ENCODE results near the gene ZNF669.
"Not testable (repeated sequence)": the region's sequence is repeated elsewhere in the genome, so short reads cannot be mapped to it uniquely, and the experiment has no call there.

The ZNF669 gene

DNA sequence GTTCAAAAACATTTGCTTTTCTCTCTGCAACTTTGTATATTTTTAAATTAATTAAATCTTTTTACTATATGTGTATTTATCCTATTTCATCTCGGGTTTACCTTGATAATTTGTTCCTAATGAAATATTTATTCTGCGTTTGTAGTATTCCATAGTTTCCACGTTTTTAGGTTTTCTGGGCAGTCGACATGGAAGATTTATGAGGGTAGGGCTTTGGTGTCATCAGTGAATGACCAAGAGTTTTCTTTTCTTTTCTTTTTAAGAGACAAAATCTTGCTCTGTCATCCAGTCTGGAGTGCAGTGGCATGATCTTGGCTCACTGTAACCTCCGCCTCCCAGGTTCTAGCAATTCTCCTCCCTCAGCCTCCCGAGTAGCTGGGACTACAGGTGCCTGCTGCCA lies 17.2 kb upstream of the ZNF669 start:
- no peak for TF ChIP-seq CTCF (IDR thresholded peaks at IDR 0.05; ENCODE audit: low read depth, low read length)
- no peak for DNase-seq (ENCODE audit: low read depth in 2 of 2)

DNA sequence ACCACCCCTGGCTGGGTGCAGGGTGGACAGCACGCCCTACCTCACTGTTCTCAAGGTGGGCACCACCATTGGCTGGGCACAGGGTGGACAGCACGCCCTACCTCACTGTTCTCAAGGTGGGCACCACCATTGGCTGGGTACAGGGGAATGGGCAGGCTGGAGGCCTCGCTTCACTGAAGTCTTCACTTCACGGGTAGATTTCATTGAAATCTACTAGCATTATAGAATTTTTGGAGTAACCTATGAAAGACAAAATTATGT lies 16.2 kb upstream of the ZNF669 start:
- not testable (repeated sequence) for H3K4me3 ChIP-seq (replicated peaks in 1 of 2; ENCODE audit: low read depth in 2 of 2, low read length in 2 of 2); DNase-seq (ENCODE audit: low read depth in 2 of 2)

More for the DNA sequence above, 17.2 kb upstream of the ZNF669 start:
- no peak overlapping the region for H3K4me3 ChIP-seq (replicated peaks in 1 of 2; ENCODE audit: low read depth in 2 of 2, low read length in 2 of 2)

- DNase-seq (ENCODE audit: low read depth in 2 of 2) = no peak
- TF ChIP-seq CTCF (IDR thresholded peaks at IDR 0.05; ENCODE audit: low read depth, low read length) = no peak
- no peak overlapping the region for H3K4me3 ChIP-seq (replicated peaks in 1 of 2; ENCODE audit: low read depth in 2 of 2, low read length in 2 of 2)
Measured at GRCh38 chr1:247119600-247120407, 15.6 kb upstream of the ZNF669 start.

DNA sequence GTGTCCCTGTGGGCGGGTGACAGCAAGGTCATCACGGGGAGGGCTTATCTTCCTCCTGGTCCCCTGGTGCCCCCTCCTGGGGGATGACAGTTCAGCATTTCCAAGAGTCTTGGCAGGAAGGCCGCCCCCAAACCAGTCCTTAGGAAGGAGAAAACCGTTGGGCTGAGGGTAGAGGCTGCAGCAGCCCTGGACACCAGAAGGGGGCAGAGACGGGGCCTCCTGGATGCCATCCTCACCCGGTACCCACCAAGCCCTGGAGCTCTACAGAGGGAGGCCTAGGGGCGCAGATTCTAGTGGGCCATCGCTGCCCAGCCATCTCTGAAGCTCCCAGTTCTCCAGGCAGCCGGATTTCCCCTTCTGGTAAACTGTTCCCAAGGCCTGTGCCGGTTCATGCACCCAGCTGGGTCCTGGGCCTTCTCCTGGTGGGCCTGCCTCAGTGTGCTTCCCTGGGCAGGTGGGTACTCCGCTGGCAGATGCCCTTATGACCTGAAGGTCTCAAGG lies 14.8 kb upstream of the ZNF669 start:
- H3K4me3 ChIP-seq (replicated peaks in 1 of 2; ENCODE audit: low read depth in 2 of 2, low read length in 2 of 2) = no peak overlapping the region
- TF ChIP-seq CTCF (IDR thresholded peaks at IDR 0.05; ENCODE audit: low read depth, low read length) = peak; percentile 21
- peak; percentile 24 to 36 for DNase-seq (ENCODE audit: low read depth in 2 of 2)

DNA sequence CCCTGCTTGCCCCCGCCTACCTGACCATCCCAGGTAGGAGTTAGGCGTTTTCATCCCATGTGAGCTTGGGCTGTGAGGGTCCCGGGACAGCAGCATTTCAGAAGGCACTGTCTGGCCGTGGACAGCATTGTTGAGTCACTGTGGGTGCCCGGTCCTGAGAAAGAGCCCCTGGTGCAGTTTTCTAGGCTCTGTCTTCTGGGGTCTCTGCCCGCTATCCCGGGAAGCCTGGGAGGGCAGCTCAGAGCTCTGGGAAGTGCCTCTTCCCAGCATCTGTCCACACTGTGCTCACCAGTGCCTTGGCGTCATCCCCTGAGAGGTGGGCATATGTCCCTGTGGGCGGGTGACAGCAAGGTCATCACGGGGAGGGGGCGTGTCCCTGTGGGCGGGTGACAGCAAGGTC lies 11.4 kb upstream of the ZNF669 start:
- no peak overlapping the region for H3K4me3 ChIP-seq (replicated peaks in 1 of 2; ENCODE audit: low read depth in 2 of 2, low read length in 2 of 2)
- DNase-seq (ENCODE audit: low read depth in 2 of 2) = no peak
- no peak for TF ChIP-seq CTCF (IDR thresholded peaks at IDR 0.05; ENCODE audit: low read depth, low read length)

DNA sequence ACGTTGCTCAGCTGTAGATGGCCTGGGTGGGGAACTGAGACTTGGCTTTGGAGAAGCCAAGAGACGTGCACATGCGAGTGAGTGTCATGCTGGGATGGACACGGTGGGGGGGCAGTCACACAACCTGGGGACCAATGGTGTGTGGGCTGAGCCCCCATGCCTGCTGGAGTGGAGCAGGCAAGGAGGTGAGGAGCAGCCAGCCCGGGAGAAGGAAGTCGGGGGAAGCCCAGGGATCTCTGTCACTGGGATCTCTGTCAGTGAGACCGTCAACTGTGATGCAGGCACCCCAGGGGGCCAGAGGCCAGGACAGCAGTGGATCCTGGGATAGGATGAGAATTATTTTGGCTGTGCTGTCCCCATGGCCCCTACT lies 11.0 kb upstream of the ZNF669 start:
- DNase-seq (ENCODE audit: low read depth in 2 of 2) = no peak
- TF ChIP-seq CTCF (IDR thresholded peaks at IDR 0.05; ENCODE audit: low read depth, low read length) = no peak
- H3K4me3 ChIP-seq (replicated peaks in 1 of 2; ENCODE audit: low read depth in 2 of 2, low read length in 2 of 2) = no peak overlapping the region

- TF ChIP-seq CTCF (IDR thresholded peaks at IDR 0.05; ENCODE audit: low read depth, low read length) = no peak
- no peak overlapping the region for H3K4me3 ChIP-seq (replicated peaks in 1 of 2; ENCODE audit: low read depth in 2 of 2, low read length in 2 of 2)
- DNase-seq (ENCODE audit: low read depth in 2 of 2) = no peak
Measured at GRCh38 chr1:247114351-247115140, 10.4 kb upstream of the ZNF669 start.

All from cardiac fibroblast (primary cell).